WTC11 (cell line): ENCODE measurements around the gene PTPRK. TPM values are rescaled to one million over a fixed set of nuclear protein-coding genes. Genes with fewer than 3 reads are reported as not detected.

Source experiments
- ATAC-seq: fragments of 200-7000 bp; cut with Tn5 transposase; 2 replicates; pipeline ENCODE4 v1.10.0; 2021; ENCODE audit warnings: mild to moderate bottlenecking, moderate library complexity
- CTCF ChIA-PET: fragments of 300-600 bp; sonication (Branson Sonifier 250); formaldehyde crosslinking; loops from one replicate; lab custom pipeline; 2021; ENCODE audit warnings: antibody characterized with exemption; lab: Charles Lee
- POLR2A ChIA-PET: fragments of 350-600 bp; sonication (Branson Sonifier 250); formaldehyde crosslinking; loops from one replicate; lab custom pipeline; 2021; ENCODE audit warnings: antibody characterized with exemption; lab: Charles Lee
- DNase-seq: peaks from one replicate; pipeline ENCODE4 v3.0.0; 2021; ENCODE audit warnings: low spot score
- H3K27ac Mint-ChIP-seq: 2 replicates; pipeline ENCODE4 v1.8.0; 2021; ENCODE audit warnings: mixed read lengths
- H3K27me3 Mint-ChIP-seq: 2 replicates; pipeline ENCODE4 v1.8.0; 2021; ENCODE audit warnings: low read depth, mild to moderate bottlenecking, moderate library complexity, mixed read lengths
- H3K36me3 Mint-ChIP-seq: 2 replicates; pipeline ENCODE4 v1.8.0; 2021; ENCODE audit warnings: mixed read lengths
- H3K4me1 Mint-ChIP-seq: 2 replicates; pipeline ENCODE4 v1.8.0; 2022; ENCODE audit warnings: mixed read lengths
- H3K4me3 Mint-ChIP-seq: 2 replicates; pipeline ENCODE4 v1.8.0; 2021; ENCODE audit warnings: mild to moderate bottlenecking, moderate library complexity, mixed read lengths
- H3K9me3 Mint-ChIP-seq: 2 replicates; pipeline ENCODE4 v1.8.0; 2021; ENCODE audit warnings: mixed read lengths
- ATF1 ChIP-seq: sonication (generic); formaldehyde crosslinking; IDR thresholded peaks from 2 replicates; pipeline ENCODE4 v1.8.1; 2023; ENCODE audit warnings: mild to moderate bottlenecking, moderate library complexity, missing genetic modification reagents
- ATF3 ChIP-seq: sonication (generic); formaldehyde crosslinking; conservative IDR thresholded peaks from 2 replicates; pipeline ENCODE4 v1.8.1; 2022; ENCODE audit warnings: mild to moderate bottlenecking, missing genetic modification reagents
- CREB1 ChIP-seq: sonication (generic); formaldehyde crosslinking; IDR thresholded peaks from 2 replicates; pipeline ENCODE4 v1.8.0; 2023; ENCODE audit warnings: mild to moderate bottlenecking, missing genetic modification reagents
- CREM ChIP-seq: sonication (generic); formaldehyde crosslinking; IDR thresholded peaks from 2 replicates; pipeline ENCODE4 v1.8.1; 2022; ENCODE audit warnings: mild to moderate bottlenecking, missing genetic modification reagents, moderate library complexity
- HMGXB4 ChIP-seq: sonication (generic); formaldehyde crosslinking; IDR thresholded peaks from 2 replicates; pipeline ENCODE4 v1.8.1; 2023; ENCODE audit warnings: mild to moderate bottlenecking, moderate library complexity, missing genetic modification reagents
- IRF2 ChIP-seq: sonication (generic); formaldehyde crosslinking; IDR thresholded peaks from 2 replicates; pipeline ENCODE4 v1.8.0; 2022; ENCODE audit warnings: low read depth, missing genetic modification reagents, borderline replicate concordance
- JAZF1 ChIP-seq: fragments of 250-450 bp; sonication (Bioruptor Pico); IDR thresholded peaks from 2 replicates; pipeline ENCODE4 v1.9.0; 2021; ENCODE audit warnings: moderate library complexity, mild to moderate bottlenecking, inconsistent platforms
- MAX ChIP-seq: sonication (generic); formaldehyde crosslinking; IDR thresholded peaks from 2 replicates; pipeline ENCODE4 v1.8.0; 2022; ENCODE audit warnings: mild to moderate bottlenecking, missing genetic modification reagents
- MLX ChIP-seq: sonication (generic); formaldehyde crosslinking; IDR thresholded peaks from 2 replicates; pipeline ENCODE4 v1.8.1; 2023; ENCODE audit warnings: mild to moderate bottlenecking, missing genetic modification reagents, moderate library complexity
- NR2C2 ChIP-seq: sonication (generic); formaldehyde crosslinking; IDR thresholded peaks from 2 replicates; pipeline ENCODE4 v1.8.0; 2022; ENCODE audit warnings: mild to moderate bottlenecking, missing genetic modification reagents
- PRDM15 ChIP-seq: sonication (generic); formaldehyde crosslinking; IDR thresholded peaks from 2 replicates; pipeline ENCODE4 v1.8.0; 2022; ENCODE audit warnings: missing genetic modification reagents
- PREB ChIP-seq: sonication (generic); formaldehyde crosslinking; IDR thresholded peaks from 2 replicates; pipeline ENCODE4 v1.8.1; 2022; ENCODE audit warnings: mild to moderate bottlenecking, missing genetic modification reagents, moderate library complexity, borderline replicate concordance
- SOX15 ChIP-seq: fragments of 250-450 bp; sonication (Bioruptor Pico); IDR thresholded peaks from 2 replicates; pipeline ENCODE4 v1.9.0; 2021; ENCODE audit warnings: mild to moderate bottlenecking
- TEAD4 ChIP-seq: sonication (generic); formaldehyde crosslinking; IDR thresholded peaks from 2 replicates; pipeline ENCODE4 v1.8.0; 2022; ENCODE audit warnings: mild to moderate bottlenecking, missing genetic modification reagents
- ZNF219 ChIP-seq: sonication (generic); formaldehyde crosslinking; IDR thresholded peaks from 2 replicates; pipeline ENCODE4 v1.8.0; 2023; ENCODE audit warnings: missing genetic modification reagents, mild to moderate bottlenecking, borderline replicate concordance
- ZNF396 ChIP-seq: fragments of 250-450 bp; sonication (Bioruptor Pico); IDR thresholded peaks from 2 replicates; pipeline ENCODE4 v1.8.0; 2021; ENCODE audit warnings: mild to moderate bottlenecking, moderate library complexity, borderline replicate concordance
- ZNF423 ChIP-seq: fragments of 250-450 bp; sonication (Bioruptor Pico); IDR thresholded peaks from 2 replicates; pipeline ENCODE4 v2.1.2; 2022; ENCODE audit warnings: mild to moderate bottlenecking, moderate library complexity
- ZNF671 ChIP-seq: fragments of 250-450 bp; sonication (Bioruptor Pico); IDR thresholded peaks from 2 replicates; pipeline ENCODE4 v1.8.0; 2021; ENCODE audit warnings: mild to moderate bottlenecking
- total RNA-seq: library from RNA; stranded (reverse); gene quantifications from 3 replicates; pipeline ENCODE4 v1.2.3, GENCODE V29; 2021
- TF ChIP-seq, protein P1 (sequence below): fragments of 250-450 bp; sonication (Bioruptor Pico); conservative IDR thresholded peaks from 2 replicates; pipeline ENCODE4 v1.9.0; 2021; ENCODE audit warnings: mild to moderate bottlenecking
- TF ChIP-seq, protein P2 (sequence below): sonication (generic); formaldehyde crosslinking; IDR thresholded peaks from 2 replicates; pipeline ENCODE4 v1.8.0; 2022; ENCODE audit warnings: mild to moderate bottlenecking, missing genetic modification reagents
- TF ChIP-seq, protein P3 (sequence below): sonication (generic); formaldehyde crosslinking; IDR thresholded peaks from 2 replicates; pipeline ENCODE4 v1.8.1; 2022; ENCODE audit warnings: missing genetic modification reagents, borderline replicate concordance

The PTPRK gene
- total RNA-seq, 1 experiment from 2014 or later = 44.8 TPM

DNA sequence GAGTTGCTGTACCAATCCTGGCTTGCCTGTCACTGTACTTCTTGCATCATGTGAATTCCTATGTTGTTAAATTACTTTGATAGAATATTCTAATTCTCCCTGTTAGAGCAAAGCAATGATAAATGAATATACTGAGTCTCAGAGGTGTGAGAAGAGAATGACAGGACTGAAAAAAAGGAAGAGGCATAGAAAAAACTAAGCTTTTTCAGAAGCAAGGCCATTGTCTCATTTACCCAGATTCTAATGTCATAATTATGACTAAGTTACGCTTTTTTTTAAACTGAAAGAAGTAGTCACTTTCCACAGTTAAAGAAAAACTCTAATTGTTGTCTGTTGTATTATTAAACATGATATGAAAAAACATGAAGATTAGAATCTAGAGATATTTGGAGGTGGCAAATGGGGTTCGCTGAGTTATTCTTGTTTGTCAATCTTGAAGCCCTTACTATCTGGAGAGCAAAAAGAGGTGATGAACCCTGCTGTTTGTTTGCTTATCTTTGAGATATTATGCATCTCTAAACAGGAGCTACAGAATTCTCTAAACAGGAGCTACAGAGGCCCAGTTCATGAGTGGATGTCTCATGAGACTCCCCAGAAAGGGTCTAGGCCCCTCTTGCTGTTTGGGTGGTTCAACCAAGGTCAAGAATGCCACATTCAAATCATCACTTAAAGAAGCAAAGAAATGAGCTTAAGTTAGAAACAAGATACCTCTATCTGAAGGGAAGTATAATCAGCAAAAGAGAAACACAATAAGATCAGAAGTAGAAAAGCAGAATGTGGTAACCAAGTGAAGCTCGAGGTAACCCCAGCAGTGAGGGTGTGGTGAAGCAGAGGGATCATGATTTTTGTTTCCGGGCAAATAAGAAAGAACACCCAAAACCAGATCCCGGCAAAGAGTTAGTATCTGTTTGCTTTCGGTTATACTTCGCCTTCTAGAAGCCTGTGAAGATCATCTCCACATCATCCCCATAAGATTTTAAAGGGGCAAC lies 586.3 kb downstream of the PTPRK start:
- H3K4me1 Mint-ChIP-seq = no peaks in the 10 kb centered on the region

GRCh38 chr6:127933137-127933536 lies 587.3 kb downstream of the PTPRK start:
- no peaks in the 10 kb centered on the region for H3K27me3 Mint-ChIP-seq
- no peaks in the 10 kb centered on the region for H3K4me1 Mint-ChIP-seq
- ATAC-seq (no peak), DNase-seq (no peak)
- no peak overlapping the region for H3K4me3 Mint-ChIP-seq
- ChIA-PET CTCF (no interaction called here), POLR2A (no interaction called here)
- H3K36me3 Mint-ChIP-seq = peaks cover 12% of the 10 kb centered on the region
- no peak overlapping the region for H3K27ac Mint-ChIP-seq
- H3K9me3 Mint-ChIP-seq = peaks cover 26% of the 10 kb centered on the region
- no peak for TF ChIP-seq ZNF219 (CRISPR knock-in tag)
- no peak for TF ChIP-seq HMGXB4 (CRISPR knock-in tag)
- TF ChIP-seq PRDM15 (CRISPR knock-in tag) = no peak
- no peak for TF ChIP-seq MAX (CRISPR knock-in tag)
- TF ChIP-seq TEAD4 (CRISPR knock-in tag) = no peak
- no peak for TF ChIP-seq JAZF1
- TF ChIP-seq, protein P1, sequence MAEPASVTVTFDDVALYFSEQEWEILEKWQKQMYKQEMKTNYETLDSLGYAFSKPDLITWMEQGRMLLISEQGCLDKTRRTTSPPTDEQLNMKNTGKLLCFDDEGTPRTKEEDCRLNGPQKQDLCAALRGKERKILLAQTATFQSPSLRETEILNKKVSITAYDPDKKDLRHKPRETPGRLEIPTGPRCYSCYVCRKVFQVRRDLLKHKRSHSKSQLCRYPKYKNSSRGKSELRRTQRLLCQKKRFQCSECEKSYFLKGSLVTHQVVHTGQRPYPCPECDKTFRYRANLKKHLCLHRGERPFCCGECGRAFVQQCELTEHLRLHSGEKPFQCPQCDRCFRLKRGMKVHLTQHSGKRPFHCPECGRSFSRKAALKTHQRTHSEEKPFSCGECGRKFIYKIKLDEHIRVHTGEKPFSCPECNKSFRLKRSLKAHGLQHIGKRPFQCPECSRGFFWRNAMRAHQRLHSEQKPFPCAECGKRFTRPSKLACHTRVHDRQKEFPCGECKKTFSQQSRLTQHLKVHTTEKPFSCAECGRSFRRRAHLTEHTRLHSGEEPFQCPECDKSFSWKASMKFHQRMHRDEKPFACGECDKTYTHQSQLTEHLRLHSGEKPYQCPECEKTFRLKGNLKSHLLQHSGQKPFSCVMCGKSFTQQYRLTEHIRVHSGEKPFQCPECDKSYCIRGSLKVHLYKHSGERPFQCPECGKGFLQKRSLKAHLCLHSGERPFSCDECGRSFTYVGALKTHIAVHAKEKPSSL (CRISPR knock-in tag) = no peak
- TF ChIP-seq ATF3 (CRISPR knock-in tag) = no peak
- no peak for TF ChIP-seq CREB1
- TF ChIP-seq PREB (CRISPR knock-in tag) = no peak

More for the DNA sequence above, 586.3 kb downstream of the PTPRK start:
- Mint-ChIP-seq H3K27ac (no peak overlapping the region), H3K27me3 (no peaks in the 10 kb centered on the region), H3K9me3 (peaks cover 20% of the 10 kb centered on the region), H3K4me3 (no peak overlapping the region), H3K36me3 (peaks cover 12% of the 10 kb centered on the region)
- TF ChIP-seq, protein P2, sequence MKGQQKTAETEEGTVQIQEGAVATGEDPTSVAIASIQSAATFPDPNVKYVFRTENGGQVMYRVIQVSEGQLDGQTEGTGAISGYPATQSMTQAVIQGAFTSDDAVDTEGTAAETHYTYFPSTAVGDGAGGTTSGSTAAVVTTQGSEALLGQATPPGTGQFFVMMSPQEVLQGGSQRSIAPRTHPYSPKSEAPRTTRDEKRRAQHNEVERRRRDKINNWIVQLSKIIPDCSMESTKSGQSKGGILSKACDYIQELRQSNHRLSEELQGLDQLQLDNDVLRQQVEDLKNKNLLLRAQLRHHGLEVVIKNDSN (CRISPR knock-in tag) = no peak
- TF ChIP-seq MLX = no peak
- no peak for TF ChIP-seq NR2C2 (CRISPR knock-in tag)
- TF ChIP-seq, protein P3, sequence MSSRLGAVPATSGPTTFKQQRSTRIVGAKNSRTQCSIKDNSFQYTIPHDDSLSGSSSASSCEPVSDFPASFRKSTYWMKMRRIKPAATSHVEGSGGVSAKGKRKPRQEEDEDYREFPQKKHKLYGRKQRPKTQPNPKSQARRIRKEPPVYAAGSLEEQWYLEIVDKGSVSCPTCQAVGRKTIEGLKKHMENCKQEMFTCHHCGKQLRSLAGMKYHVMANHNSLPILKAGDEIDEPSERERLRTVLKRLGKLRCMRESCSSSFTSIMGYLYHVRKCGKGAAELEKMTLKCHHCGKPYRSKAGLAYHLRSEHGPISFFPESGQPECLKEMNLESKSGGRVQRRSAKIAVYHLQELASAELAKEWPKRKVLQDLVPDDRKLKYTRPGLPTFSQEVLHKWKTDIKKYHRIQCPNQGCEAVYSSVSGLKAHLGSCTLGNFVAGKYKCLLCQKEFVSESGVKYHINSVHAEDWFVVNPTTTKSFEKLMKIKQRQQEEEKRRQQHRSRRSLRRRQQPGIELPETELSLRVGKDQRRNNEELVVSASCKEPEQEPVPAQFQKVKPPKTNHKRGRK (CRISPR knock-in tag) = no peak
- TF ChIP-seq ZNF396 (CRISPR knock-in tag) = no peak
- TF ChIP-seq ATF1 (CRISPR knock-in tag) = no peak
- TF ChIP-seq IRF2 (CRISPR knock-in tag) = no peak
- no peak for TF ChIP-seq ZNF423
- TF ChIP-seq SOX15 (CRISPR knock-in tag) = no peak
- TF ChIP-seq ZNF671 (CRISPR knock-in tag) = no peak
- TF ChIP-seq ATF3 (CRISPR knock-in tag) = no peak
- TF ChIP-seq CREM (CRISPR knock-in tag) = no peak
- POLR2A ChIA-PET = no interaction called here
- ATAC-seq = no peak
- CTCF ChIA-PET = no interaction called here
- no peak for DNase-seq
